OCI-LY1 (cell line): Measurements from ENCODE around the gene CSMD2.

ENCODE experiments used
- EZH2 ChIP-seq: fragments of 200-600 bp; sonication (generic), shearing (Covaris generic); IDR thresholded peaks from 2 replicates; pipeline ENCODE4 v1.8.0; 2017; ENCODE audit warnings: borderline replicate concordance, mixed run types, mild to moderate bottlenecking, antibody characterized with exemption, low read length, moderate library complexity, mixed read lengths
- TF ChIP-seq, protein P1 (sequence below): fragments of 200-600 bp; sonication (generic), shearing (Covaris generic); IDR thresholded peaks from 2 replicates; pipeline ENCODE4 v1.5.1; 2017; ENCODE audit warnings: mild to moderate bottlenecking, antibody characterized with exemption, low read length, moderate library complexity, mixed read lengths

DNA sequence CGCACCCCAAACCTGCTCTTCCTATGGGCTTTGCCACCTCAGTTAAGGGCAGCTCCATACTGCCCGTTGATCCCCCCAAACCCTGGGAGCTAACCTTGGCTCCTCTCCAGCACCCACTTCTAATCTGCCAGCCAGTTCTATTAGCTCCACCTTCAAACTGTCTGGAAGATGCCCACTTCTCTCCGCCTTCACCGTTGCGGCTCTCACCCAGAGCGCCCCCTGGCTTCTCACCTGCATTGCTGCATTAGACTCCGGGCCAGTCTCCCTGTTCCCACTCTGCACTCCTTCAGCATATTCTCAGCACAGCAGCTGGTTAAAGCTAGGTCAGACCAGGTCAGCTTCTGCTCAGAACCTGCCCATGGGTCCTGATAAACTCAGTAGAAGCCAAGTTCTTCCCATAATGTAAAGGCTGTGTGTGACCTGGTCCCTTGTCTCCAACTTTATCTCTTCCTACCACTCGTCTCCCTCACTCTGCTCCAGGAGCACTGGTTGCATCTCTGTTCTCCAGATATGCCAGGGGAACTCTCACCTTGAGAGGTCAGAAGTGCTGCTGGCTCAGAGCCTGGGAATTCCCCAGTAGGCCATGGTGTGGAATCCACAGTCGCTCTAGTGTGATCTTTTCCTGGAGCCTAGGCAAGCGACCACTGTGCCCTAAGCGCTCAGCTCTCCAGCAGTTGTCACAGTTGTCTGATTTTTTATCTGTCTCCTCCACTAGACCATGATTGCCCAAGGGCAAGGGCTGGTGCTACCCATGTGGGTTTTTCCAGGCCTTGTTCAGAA lies 150.9 kb downstream of the CSMD2 start:
- TF ChIP-seq, protein P1, sequence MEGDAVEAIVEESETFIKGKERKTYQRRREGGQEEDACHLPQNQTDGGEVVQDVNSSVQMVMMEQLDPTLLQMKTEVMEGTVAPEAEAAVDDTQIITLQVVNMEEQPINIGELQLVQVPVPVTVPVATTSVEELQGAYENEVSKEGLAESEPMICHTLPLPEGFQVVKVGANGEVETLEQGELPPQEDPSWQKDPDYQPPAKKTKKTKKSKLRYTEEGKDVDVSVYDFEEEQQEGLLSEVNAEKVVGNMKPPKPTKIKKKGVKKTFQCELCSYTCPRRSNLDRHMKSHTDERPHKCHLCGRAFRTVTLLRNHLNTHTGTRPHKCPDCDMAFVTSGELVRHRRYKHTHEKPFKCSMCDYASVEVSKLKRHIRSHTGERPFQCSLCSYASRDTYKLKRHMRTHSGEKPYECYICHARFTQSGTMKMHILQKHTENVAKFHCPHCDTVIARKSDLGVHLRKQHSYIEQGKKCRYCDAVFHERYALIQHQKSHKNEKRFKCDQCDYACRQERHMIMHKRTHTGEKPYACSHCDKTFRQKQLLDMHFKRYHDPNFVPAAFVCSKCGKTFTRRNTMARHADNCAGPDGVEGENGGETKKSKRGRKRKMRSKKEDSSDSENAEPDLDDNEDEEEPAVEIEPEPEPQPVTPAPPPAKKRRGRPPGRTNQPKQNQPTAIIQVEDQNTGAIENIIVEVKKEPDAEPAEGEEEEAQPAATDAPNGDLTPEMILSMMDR, result peak; percentile 77
- no peak for TF ChIP-seq EZH2
